WTC11 (cell line): ENCODE results near the gene ZBP1. TPM values are rescaled to one million over a fixed set of nuclear protein-coding genes. Genes with fewer than 3 reads are reported as not detected.

ENCODE experiments used
- ATAC-seq: fragments of 200-7000 bp; cut with Tn5 transposase; 2 replicates; pipeline ENCODE4 v1.10.0; 2021; ENCODE audit warnings: mild to moderate bottlenecking, moderate library complexity
- CTCF ChIA-PET: fragments of 300-600 bp; sonication (Branson Sonifier 250); formaldehyde crosslinking; loops from one replicate; lab custom pipeline; 2021; ENCODE audit warnings: antibody characterized with exemption; lab: Charles Lee
- POLR2A ChIA-PET: fragments of 350-600 bp; sonication (Branson Sonifier 250); formaldehyde crosslinking; loops from one replicate; lab custom pipeline; 2021; ENCODE audit warnings: antibody characterized with exemption; lab: Charles Lee
- DNase-seq: peaks from one replicate; pipeline ENCODE4 v3.0.0; 2021; ENCODE audit warnings: low spot score
- H3K27ac Mint-ChIP-seq: 2 replicates; pipeline ENCODE4 v1.8.0; 2021; ENCODE audit warnings: mixed read lengths
- H3K27me3 Mint-ChIP-seq: 2 replicates; pipeline ENCODE4 v1.8.0; 2021; ENCODE audit warnings: low read depth, mild to moderate bottlenecking, moderate library complexity, mixed read lengths
- H3K36me3 Mint-ChIP-seq: 2 replicates; pipeline ENCODE4 v1.8.0; 2021; ENCODE audit warnings: mixed read lengths
- H3K4me1 Mint-ChIP-seq: 2 replicates; pipeline ENCODE4 v1.8.0; 2022; ENCODE audit warnings: mixed read lengths
- H3K4me3 Mint-ChIP-seq: 2 replicates; pipeline ENCODE4 v1.8.0; 2021; ENCODE audit warnings: mild to moderate bottlenecking, moderate library complexity, mixed read lengths
- H3K9me3 Mint-ChIP-seq: 2 replicates; pipeline ENCODE4 v1.8.0; 2021; ENCODE audit warnings: mixed read lengths
- CBFB ChIP-seq: sonication (generic); formaldehyde crosslinking; IDR thresholded peaks from 2 replicates; pipeline ENCODE4 v1.8.1; 2022; ENCODE audit warnings: mild to moderate bottlenecking, low read depth, missing genetic modification reagents
- CREB1 ChIP-seq: sonication (generic); formaldehyde crosslinking; IDR thresholded peaks from 2 replicates; pipeline ENCODE4 v1.8.0; 2023; ENCODE audit warnings: mild to moderate bottlenecking, missing genetic modification reagents
- KAT7 ChIP-seq: sonication (generic); formaldehyde crosslinking; IDR thresholded peaks from 2 replicates; pipeline ENCODE4 v1.8.1; 2023; ENCODE audit warnings: missing genetic modification reagents, mild to moderate bottlenecking, borderline replicate concordance
- MYBL2 ChIP-seq: sonication (generic); formaldehyde crosslinking; IDR thresholded peaks from 2 replicates; pipeline ENCODE4 v1.8.1; 2023; ENCODE audit warnings: mild to moderate bottlenecking, moderate library complexity, missing genetic modification reagents
- NFATC4 ChIP-seq: fragments of 250-450 bp; sonication (Bioruptor Pico); IDR thresholded peaks from 2 replicates; pipeline ENCODE4 v1.9.0; 2021; ENCODE audit warnings: mild to moderate bottlenecking
- NR1H2 ChIP-seq: sonication (generic); formaldehyde crosslinking; IDR thresholded peaks from 2 replicates; pipeline ENCODE4 v1.9.0; 2021; ENCODE audit warnings: mild to moderate bottlenecking, moderate library complexity, missing genetic modification reagents
- NR3C1 ChIP-seq: sonication (generic); formaldehyde crosslinking; conservative IDR thresholded peaks from 2 replicates; pipeline ENCODE4 v1.8.1; 2023; ENCODE audit warnings: low read depth, mild to moderate bottlenecking, missing genetic modification reagents
- PRRX2 ChIP-seq: fragments of 250-450 bp; sonication (Bioruptor Pico); IDR thresholded peaks from 2 replicates; pipeline ENCODE4 v1.8.0; 2021; ENCODE audit warnings: mild to moderate bottlenecking
- TEAD1 ChIP-seq: sonication (generic); formaldehyde crosslinking; IDR thresholded peaks from 2 replicates; pipeline ENCODE4 v1.8.0; 2022; ENCODE audit warnings: mild to moderate bottlenecking, missing genetic modification reagents
- ZNF263 ChIP-seq: sonication (generic); formaldehyde crosslinking; IDR thresholded peaks from 2 replicates; pipeline ENCODE4 v1.8.1; 2022; ENCODE audit warnings: low read depth, mild to moderate bottlenecking, moderate library complexity, missing genetic modification reagents
- ZNF396 ChIP-seq: fragments of 250-450 bp; sonication (Bioruptor Pico); IDR thresholded peaks from 2 replicates; pipeline ENCODE4 v1.8.0; 2021; ENCODE audit warnings: mild to moderate bottlenecking, moderate library complexity, borderline replicate concordance
- total RNA-seq: library from RNA; stranded (reverse); gene quantifications from 3 replicates; pipeline ENCODE4 v1.2.3, GENCODE V29; 2021
- TF ChIP-seq, protein P1 (sequence below): fragments of 200-600 bp; IDR thresholded peaks from 2 replicates; pipeline ENCODE4 v1.8.0; 2022; ENCODE audit warnings: antibody characterized with exemption
- TF ChIP-seq, protein P2 (sequence below): sonication (generic); formaldehyde crosslinking; IDR thresholded peaks from 2 replicates; pipeline ENCODE4 v1.8.0; 2022; ENCODE audit warnings: mild to moderate bottlenecking, missing genetic modification reagents
- TF ChIP-seq, protein P3 (sequence below): sonication (generic); formaldehyde crosslinking; IDR thresholded peaks from 2 replicates; pipeline ENCODE4 v1.8.0; 2022; ENCODE audit warnings: mild to moderate bottlenecking, missing genetic modification reagents
- TF ChIP-seq, protein P4 (sequence below): fragments of 250-450 bp; sonication (Bioruptor Pico); IDR thresholded peaks from 2 replicates; pipeline ENCODE4 v1.9.0; 2021; ENCODE audit warnings: mild to moderate bottlenecking
- TF ChIP-seq, protein P5 (sequence below): sonication (generic); formaldehyde crosslinking; conservative IDR thresholded peaks from 2 replicates; pipeline ENCODE4 v1.8.1; 2023; ENCODE audit warnings: mild to moderate bottlenecking, low read depth, missing genetic modification reagents, moderate library complexity
- TF ChIP-seq, protein P6 (sequence below): fragments of 250-450 bp; sonication (Bioruptor Pico); IDR thresholded peaks from 2 replicates; pipeline ENCODE4 v1.9.0; 2021; ENCODE audit warnings: mild to moderate bottlenecking
- TF ChIP-seq, protein P7 (sequence below): sonication (generic); formaldehyde crosslinking; IDR thresholded peaks from 2 replicates; pipeline ENCODE4 v1.8.0; 2023; ENCODE audit warnings: missing genetic modification reagents
- TF ChIP-seq, protein P8 (sequence below): sonication (generic); formaldehyde crosslinking; IDR thresholded peaks from 2 replicates; pipeline ENCODE4 v1.8.1; 2023; ENCODE audit warnings: mild to moderate bottlenecking, missing genetic modification reagents

Gene ZBP1
- total RNA-seq, 1 experiment from 2014 or later: not detected

DNA sequence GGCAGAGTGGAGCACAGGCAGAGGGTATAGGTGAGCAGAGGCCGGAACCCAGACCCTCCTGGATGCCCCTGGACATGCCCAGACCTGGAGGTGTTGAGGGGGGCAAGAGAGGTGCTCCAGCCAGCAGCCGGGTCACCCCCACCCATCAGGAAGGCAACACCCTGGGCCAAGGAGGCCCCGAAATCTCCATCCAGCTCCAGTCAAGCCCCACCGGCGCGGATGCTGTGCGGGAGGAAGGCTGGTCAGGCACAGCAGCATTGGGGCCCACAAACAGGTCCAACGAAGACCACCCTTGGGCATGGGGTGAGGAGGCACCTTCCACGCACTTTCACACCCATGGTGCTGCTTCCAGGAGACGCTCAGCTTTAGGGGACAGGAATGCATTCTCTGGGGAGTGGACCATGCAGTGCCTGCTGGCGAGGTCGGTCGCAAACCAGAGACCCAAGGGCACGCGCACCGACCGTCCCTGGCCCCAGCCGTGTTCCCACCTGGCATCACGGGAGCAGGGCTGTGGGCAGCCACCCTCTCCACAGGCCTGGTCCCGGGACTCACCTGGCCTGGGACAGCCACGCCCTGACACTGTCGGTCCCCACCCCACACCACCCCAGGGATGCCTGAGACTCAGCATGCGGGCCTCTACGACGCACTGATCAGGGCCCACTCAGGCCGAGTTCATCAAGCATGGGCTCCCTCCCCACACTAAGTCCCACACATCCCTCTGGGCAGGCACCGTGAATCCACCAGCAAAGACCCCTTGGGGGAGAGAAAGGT is 43.6 kb upstream of the ZBP1 start (continued):
- TF ChIP-seq, protein P1, sequence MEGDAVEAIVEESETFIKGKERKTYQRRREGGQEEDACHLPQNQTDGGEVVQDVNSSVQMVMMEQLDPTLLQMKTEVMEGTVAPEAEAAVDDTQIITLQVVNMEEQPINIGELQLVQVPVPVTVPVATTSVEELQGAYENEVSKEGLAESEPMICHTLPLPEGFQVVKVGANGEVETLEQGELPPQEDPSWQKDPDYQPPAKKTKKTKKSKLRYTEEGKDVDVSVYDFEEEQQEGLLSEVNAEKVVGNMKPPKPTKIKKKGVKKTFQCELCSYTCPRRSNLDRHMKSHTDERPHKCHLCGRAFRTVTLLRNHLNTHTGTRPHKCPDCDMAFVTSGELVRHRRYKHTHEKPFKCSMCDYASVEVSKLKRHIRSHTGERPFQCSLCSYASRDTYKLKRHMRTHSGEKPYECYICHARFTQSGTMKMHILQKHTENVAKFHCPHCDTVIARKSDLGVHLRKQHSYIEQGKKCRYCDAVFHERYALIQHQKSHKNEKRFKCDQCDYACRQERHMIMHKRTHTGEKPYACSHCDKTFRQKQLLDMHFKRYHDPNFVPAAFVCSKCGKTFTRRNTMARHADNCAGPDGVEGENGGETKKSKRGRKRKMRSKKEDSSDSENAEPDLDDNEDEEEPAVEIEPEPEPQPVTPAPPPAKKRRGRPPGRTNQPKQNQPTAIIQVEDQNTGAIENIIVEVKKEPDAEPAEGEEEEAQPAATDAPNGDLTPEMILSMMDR: no peak
- TF ChIP-seq CBFB (CRISPR knock-in tag): no peak

DNA sequence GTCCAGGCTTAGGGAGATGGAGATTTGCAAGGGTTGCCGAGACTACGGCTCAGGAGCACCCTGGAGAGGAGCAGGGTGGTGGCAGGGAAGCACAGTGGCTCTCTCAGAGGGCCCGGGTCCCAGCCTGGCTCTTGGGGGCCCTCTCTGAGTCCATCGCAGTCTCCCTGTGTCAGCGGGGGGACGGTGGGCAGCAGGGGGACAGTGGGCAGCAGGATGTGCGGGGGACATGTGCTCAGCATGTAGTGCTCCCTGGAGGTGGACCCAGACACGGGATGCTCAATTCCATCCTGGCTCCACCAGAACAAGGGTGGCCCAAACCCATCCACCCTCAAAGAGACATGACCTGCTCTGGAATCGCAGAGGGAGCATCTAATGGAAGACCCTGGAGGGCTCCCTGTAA is 43.0 kb upstream of the ZBP1 start:
- H3K27me3 Mint-ChIP-seq: no peaks in the 10 kb centered on the region
- H3K36me3 Mint-ChIP-seq: peaks cover 11% of the 10 kb centered on the region; the same call in 1 of the 2 replicates
- H3K4me3 Mint-ChIP-seq: no peak overlapping the region
- no peak for TF ChIP-seq ZNF263 (CRISPR knock-in tag)
- POLR2A ChIA-PET: no interaction called here
- peak; percentile 8 for DNase-seq
- H3K27ac Mint-ChIP-seq: peak overlapping the region; percentile 45; the same call in 1 of the 2 replicates
- no peak for ATAC-seq
- CTCF ChIA-PET: no interaction called here
- H3K9me3 Mint-ChIP-seq: no peaks in the 10 kb centered on the region
- peaks cover 36% of the 10 kb centered on the region for H3K4me1 Mint-ChIP-seq

DNA sequence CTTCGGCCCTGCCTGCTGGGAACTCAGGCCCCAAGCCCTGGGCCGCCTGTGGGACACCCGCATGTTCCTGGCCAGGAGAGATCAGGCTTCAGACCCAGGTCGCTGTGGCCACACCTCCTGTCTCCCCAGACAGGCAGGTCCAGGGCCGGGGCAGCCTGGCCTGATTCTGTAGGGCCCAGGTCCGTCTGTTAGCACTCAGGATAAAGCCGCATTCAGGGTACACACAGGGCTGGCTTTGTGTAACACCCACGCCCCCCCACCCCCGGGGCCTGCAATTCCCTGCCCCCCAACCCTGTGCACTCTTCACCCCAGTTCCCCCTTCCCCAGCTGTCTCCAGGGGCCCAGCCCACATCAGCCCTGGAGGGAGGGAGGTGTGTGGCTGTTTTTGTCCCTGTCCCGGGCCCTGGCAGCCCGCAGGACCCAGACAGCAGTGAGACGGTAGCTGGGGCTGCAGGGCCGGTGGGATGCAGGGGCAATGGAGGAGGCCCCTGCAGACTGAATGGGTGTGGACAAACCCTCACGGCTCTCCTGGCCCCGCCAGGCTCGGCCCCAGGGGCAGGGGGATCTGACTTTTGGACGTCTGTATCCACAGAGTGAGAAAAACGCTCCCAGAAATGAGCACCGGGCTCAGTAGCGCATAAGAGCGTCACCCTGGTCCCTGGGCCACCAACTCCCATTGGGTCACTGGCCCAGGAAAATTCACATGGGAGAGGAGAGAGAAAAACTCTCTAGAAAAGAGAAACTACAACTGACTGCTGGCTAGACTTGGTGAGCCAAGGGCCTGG is 42.4 kb upstream of the ZBP1 start:
- Mint-ChIP-seq H3K27me3 (no peaks in the 10 kb centered on the region), H3K27ac (peak overlapping the region; percentile 45; the same call in 1 of the 2 replicates)
- POLR2A ChIA-PET: no interaction called here
- TF ChIP-seq, protein P2, sequence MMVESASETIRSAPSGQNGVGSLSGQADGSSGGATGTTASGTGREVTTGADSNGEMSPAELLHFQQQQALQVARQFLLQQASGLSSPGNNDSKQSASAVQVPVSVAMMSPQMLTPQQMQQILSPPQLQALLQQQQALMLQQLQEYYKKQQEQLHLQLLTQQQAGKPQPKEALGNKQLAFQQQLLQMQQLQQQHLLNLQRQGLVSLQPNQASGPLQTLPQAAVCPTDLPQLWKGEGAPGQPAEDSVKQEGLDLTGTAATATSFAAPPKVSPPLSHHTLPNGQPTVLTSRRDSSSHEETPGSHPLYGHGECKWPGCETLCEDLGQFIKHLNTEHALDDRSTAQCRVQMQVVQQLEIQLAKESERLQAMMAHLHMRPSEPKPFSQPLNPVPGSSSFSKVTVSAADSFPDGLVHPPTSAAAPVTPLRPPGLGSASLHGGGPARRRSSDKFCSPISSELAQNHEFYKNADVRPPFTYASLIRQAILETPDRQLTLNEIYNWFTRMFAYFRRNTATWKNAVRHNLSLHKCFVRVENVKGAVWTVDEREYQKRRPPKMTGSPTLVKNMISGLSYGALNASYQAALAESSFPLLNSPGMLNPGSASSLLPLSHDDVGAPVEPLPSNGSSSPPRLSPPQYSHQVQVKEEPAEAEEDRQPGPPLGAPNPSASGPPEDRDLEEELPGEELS (CRISPR knock-in tag): no peak
- TF ChIP-seq MYBL2 (CRISPR knock-in tag) (no peak), CREB1 (CRISPR knock-in tag) (no peak), TEAD1 (CRISPR knock-in tag) (no peak), NR3C1 (CRISPR knock-in tag) (no peak), PRRX2 (CRISPR knock-in tag) (no peak), NFATC4 (no peak), ZNF396 (CRISPR knock-in tag) (no peak), NR1H2 (CRISPR knock-in tag) (no peak), KAT7 (CRISPR knock-in tag) (no peak)
- TF ChIP-seq, protein P3, sequence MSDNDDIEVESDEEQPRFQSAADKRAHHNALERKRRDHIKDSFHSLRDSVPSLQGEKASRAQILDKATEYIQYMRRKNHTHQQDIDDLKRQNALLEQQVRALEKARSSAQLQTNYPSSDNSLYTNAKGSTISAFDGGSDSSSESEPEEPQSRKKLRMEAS: no peak
- TF ChIP-seq, protein P4, sequence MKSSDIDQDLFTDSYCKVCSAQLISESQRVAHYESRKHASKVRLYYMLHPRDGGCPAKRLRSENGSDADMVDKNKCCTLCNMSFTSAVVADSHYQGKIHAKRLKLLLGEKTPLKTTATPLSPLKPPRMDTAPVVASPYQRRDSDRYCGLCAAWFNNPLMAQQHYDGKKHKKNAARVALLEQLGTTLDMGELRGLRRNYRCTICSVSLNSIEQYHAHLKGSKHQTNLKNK (CRISPR knock-in tag): no peak
- TF ChIP-seq, protein P5, sequence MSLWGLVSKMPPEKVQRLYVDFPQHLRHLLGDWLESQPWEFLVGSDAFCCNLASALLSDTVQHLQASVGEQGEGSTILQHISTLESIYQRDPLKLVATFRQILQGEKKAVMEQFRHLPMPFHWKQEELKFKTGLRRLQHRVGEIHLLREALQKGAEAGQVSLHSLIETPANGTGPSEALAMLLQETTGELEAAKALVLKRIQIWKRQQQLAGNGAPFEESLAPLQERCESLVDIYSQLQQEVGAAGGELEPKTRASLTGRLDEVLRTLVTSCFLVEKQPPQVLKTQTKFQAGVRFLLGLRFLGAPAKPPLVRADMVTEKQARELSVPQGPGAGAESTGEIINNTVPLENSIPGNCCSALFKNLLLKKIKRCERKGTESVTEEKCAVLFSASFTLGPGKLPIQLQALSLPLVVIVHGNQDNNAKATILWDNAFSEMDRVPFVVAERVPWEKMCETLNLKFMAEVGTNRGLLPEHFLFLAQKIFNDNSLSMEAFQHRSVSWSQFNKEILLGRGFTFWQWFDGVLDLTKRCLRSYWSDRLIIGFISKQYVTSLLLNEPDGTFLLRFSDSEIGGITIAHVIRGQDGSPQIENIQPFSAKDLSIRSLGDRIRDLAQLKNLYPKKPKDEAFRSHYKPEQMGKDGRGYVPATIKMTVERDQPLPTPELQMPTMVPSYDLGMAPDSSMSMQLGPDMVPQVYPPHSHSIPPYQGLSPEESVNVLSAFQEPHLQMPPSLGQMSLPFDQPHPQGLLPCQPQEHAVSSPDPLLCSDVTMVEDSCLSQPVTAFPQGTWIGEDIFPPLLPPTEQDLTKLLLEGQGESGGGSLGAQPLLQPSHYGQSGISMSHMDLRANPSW: no peak
- TF ChIP-seq, protein P6, sequence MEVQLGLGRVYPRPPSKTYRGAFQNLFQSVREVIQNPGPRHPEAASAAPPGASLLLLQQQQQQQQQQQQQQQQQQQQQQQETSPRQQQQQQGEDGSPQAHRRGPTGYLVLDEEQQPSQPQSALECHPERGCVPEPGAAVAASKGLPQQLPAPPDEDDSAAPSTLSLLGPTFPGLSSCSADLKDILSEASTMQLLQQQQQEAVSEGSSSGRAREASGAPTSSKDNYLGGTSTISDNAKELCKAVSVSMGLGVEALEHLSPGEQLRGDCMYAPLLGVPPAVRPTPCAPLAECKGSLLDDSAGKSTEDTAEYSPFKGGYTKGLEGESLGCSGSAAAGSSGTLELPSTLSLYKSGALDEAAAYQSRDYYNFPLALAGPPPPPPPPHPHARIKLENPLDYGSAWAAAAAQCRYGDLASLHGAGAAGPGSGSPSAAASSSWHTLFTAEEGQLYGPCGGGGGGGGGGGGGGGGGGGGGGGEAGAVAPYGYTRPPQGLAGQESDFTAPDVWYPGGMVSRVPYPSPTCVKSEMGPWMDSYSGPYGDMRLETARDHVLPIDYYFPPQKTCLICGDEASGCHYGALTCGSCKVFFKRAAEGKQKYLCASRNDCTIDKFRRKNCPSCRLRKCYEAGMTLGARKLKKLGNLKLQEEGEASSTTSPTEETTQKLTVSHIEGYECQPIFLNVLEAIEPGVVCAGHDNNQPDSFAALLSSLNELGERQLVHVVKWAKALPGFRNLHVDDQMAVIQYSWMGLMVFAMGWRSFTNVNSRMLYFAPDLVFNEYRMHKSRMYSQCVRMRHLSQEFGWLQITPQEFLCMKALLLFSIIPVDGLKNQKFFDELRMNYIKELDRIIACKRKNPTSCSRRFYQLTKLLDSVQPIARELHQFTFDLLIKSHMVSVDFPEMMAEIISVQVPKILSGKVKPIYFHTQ: no peak
- TF ChIP-seq, protein P7, sequence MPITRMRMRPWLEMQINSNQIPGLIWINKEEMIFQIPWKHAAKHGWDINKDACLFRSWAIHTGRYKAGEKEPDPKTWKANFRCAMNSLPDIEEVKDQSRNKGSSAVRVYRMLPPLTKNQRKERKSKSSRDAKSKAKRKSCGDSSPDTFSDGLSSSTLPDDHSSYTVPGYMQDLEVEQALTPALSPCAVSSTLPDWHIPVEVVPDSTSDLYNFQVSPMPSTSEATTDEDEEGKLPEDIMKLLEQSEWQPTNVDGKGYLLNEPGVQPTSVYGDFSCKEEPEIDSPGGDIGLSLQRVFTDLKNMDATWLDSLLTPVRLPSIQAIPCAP (CRISPR knock-in tag): no peak
- TF ChIP-seq, protein P8, sequence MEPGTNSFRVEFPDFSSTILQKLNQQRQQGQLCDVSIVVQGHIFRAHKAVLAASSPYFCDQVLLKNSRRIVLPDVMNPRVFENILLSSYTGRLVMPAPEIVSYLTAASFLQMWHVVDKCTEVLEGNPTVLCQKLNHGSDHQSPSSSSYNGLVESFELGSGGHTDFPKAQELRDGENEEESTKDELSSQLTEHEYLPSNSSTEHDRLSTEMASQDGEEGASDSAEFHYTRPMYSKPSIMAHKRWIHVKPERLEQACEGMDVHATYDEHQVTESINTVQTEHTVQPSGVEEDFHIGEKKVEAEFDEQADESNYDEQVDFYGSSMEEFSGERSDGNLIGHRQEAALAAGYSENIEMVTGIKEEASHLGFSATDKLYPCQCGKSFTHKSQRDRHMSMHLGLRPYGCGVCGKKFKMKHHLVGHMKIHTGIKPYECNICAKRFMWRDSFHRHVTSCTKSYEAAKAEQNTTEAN: no peak

More for the DNA sequence above, 42.4 kb upstream of the ZBP1 start:
- DNase-seq (peak; percentile 41), ATAC-seq (peak; percentile 68)
- CTCF ChIA-PET: interaction anchor here (1.3 kb wide), 1 partner anchor 40 kb away, joined by 4 read pairs; no protein-coding TSS in a partner anchor
- Mint-ChIP-seq H3K9me3 (no peaks in the 10 kb centered on the region), H3K4me3 (no peak overlapping the region), H3K4me1 (peaks cover 31% of the 10 kb centered on the region), H3K36me3 (peaks cover 15% of the 10 kb centered on the region; the same call in 1 of the 2 replicates)
